TTC549 (cell line): ENCODE results near the gene ANKRD39.

Experiments
- FAIRE-seq: peaks from 2 replicates; lab custom pipeline; 2012; peaks lifted over from hg19 to GRCh38; lab: Jason Lieb, UNC

The ANKRD39 gene

GRCh38 chr2:96853321-96853720 is 4.5 kb downstream of the ANKRD39 start:
- FAIRE-seq: no peak

- FAIRE-seq: no peak
Observed at GRCh38 chr2:96852667-96853066, 5.1 kb downstream of the ANKRD39 start.

- no peak for FAIRE-seq
Observed at GRCh38 chr2:96848264-96848663, 9.6 kb downstream of the ANKRD39 start.

GRCh38 chr2:96847586-96847985 is 10.2 kb downstream of the ANKRD39 start:
- no peak for FAIRE-seq

GRCh38 chr2:96846825-96847224 is 11.0 kb downstream of the ANKRD39 start:
- FAIRE-seq: no peak

- no peak for FAIRE-seq
Observed at GRCh38 chr2:96844405-96844808, 13.4 kb downstream of the ANKRD39 start.

- FAIRE-seq: no peak
Observed at GRCh38 chr2:96843538-96844268, 14.1 kb downstream of the ANKRD39 start, which contains the start of gene ANKRD23. ANKRD23 (minus strand) TSS chr2:96844021; CDS start chr2:96843992, 29 bp downstream.

- FAIRE-seq: no peak
Observed at GRCh38 chr2:96842600-96842999, 15.2 kb downstream of the ANKRD39 start.

- no peak for FAIRE-seq
Observed at GRCh38 chr2:96841701-96842495, 15.9 kb downstream of the ANKRD39 start.

- no peak for FAIRE-seq
Observed at GRCh38 chr2:96839875-96840850, 17.7 kb downstream of the ANKRD39 start.

- no peak for FAIRE-seq
Observed at GRCh38 chr2:96839293-96839874, 18.4 kb downstream of the ANKRD39 start.

- FAIRE-seq: no peak
Observed at GRCh38 chr2:96838345-96839292, 19.2 kb downstream of the ANKRD39 start.

- no peak for FAIRE-seq
Observed at GRCh38 chr2:96837575-96837974, 20.2 kb downstream of the ANKRD39 start.

GRCh38 chr2:96835830-96836229 is 22.0 kb downstream of the ANKRD39 start:
- FAIRE-seq: no peak

- FAIRE-seq: no peak
Observed at GRCh38 chr2:96832754-96833507, 24.9 kb downstream of the ANKRD39 start.

GRCh38 chr2:96832408-96832753 is 25.4 kb downstream of the ANKRD39 start:
- no peak for FAIRE-seq

- no peak for FAIRE-seq
Observed at GRCh38 chr2:96831679-96832078, 26.1 kb downstream of the ANKRD39 start.

GRCh38 chr2:96830044-96830562 is 27.7 kb downstream of the ANKRD39 start:
- no peak for FAIRE-seq

GRCh38 chr2:96828874-96829273 is 28.9 kb downstream of the ANKRD39 start:
- no peak for FAIRE-seq

GRCh38 chr2:96828436-96828835 is 29.4 kb downstream of the ANKRD39 start:
- FAIRE-seq: no peak
